HG03378 (cell line): ENCODE results near the gene TMEM119.
"Not testable (repeated sequence)": the region's sequence is repeated elsewhere in the genome, so short reads cannot be mapped to it uniquely, and the experiment has no call there.

ENCODE experiments used
- ATAC-seq: cut with Tn5 transposase; IDR thresholded peaks from one replicate; pipeline ENCODE4 v1.9.1; 2021; ENCODE audit warnings: mild to moderate bottlenecking, moderate library complexity; ENCODE audit not compliant: unreplicated experiment

Gene TMEM119

GRCh38 chr12:108604208-108604941 is 6.5 kb upstream of the TMEM119 start:
- ATAC-seq = no peak

- no peak for ATAC-seq
Observed at GRCh38 chr12:108603743-108604142, 5.9 kb upstream of the TMEM119 start.

GRCh38 chr12:108602976-108603704 is 5.3 kb upstream of the TMEM119 start:
- no peak for ATAC-seq

GRCh38 chr12:108602209-108602705 is 4.4 kb upstream of the TMEM119 start:
- ATAC-seq = no peak

- no peak for ATAC-seq
Observed at GRCh38 chr12:108600702-108601007, 2.8 kb upstream of the TMEM119 start.

GRCh38 chr12:108599948-108600701 is 2.2 kb upstream of the TMEM119 start:
- no peak for ATAC-seq

- ATAC-seq = no peak
Observed at GRCh38 chr12:108599541-108599940, 1.7 kb upstream of the TMEM119 start.

- no peak for ATAC-seq
Observed at GRCh38 chr12:108598553-108599250, 818 bp upstream of the TMEM119 start.

GRCh38 chr12:108596854-108597558 is 878 bp downstream of the TMEM119 start:
- no peak for ATAC-seq

- ATAC-seq = no peak
Observed at GRCh38 chr12:108595711-108596647, 1.9 kb downstream of the TMEM119 start.

GRCh38 chr12:108594960-108595710 is 2.7 kb downstream of the TMEM119 start:
- ATAC-seq = no peak

GRCh38 chr12:108594323-108594903 is 3.5 kb downstream of the TMEM119 start:
- no peak for ATAC-seq

GRCh38 chr12:108592033-108592909 is 5.6 kb downstream of the TMEM119 start:
- ATAC-seq = no peak

- ATAC-seq = no peak
Observed at GRCh38 chr12:108591267-108591980, 6.5 kb downstream of the TMEM119 start.

GRCh38 chr12:108590463-108590862 is 7.4 kb downstream of the TMEM119 start:
- ATAC-seq = not testable (repeated sequence)

GRCh38 chr12:108589840-108590229 is 8.0 kb downstream of the TMEM119 start:
- ATAC-seq = no peak
